Fibroblast of skin of left quadriceps (primary cell): ENCODE measurements around the gene PRPS1L1.

Source experiments
- DNase-seq, 2 experiments: peaks; one replicate each; pipeline ENCODE4 v3.0.0-alpha.2; 2013; ENCODE audit warnings: low read depth in 2 of 2

Gene PRPS1L1

DNA sequence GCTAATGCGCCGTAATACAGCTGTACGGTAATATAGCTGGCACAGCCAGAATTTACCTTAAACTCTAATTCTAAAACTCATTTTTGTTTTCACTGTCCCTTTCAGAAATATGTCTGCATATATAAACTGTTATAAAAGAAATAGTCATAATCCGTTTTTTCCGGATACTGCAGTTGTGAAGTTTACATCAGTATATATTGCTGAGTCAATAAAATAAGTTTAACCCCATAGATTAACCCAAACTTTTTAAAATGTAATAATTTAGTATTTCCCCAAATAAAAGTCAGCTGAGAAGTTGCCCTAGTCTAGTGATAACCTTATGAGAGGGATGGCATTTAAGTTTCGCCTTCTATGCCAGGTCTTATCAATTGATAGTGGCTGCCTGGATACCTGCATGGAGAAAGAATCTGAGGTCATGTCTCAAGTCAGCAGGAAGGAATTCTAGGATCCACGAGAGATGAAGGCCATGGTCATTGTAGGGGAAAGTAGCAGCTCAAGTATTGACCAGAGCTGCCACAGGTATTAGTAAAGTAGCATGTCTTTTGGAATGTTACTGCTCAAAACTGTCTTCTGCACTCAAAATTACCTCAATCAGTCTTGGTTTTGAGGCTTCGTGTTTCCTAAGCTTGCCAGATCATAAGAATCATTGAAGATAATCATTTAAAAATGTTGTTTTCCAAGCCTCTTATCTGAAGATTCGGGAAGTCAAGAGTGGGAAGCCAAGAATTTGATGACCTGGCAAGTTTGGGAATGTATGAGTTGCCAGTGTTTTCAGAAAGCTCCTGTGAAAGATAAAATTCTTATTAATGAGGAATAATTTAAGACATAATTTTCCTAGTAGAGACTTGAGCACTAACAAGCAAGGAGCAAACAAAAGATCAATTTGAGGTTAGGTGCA is 10.8 kb downstream of the PRPS1L1 start:
- DNase-seq = no peak

DNA sequence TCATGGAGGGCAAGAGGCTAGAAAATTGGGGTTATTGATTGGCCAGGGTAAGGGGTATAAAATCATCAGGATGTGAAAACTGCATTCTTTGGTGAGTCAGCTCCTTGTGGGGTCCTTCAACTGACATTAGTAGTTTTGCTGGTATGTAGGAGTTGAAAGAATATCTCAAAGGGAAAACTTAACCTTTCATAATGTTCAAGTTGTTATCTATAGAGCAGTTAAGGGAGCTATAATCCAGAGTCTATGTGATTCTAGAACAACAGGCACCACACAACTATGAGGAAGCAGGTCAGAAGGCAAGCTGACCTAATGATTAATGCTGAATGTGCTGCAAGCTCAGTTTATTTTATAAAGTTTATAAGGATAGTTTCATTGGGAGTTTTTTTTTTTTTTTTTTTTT is 13.7 kb downstream of the PRPS1L1 start:
- DNase-seq = peak in 1 of 2 experiments; percentile 16

DNA sequence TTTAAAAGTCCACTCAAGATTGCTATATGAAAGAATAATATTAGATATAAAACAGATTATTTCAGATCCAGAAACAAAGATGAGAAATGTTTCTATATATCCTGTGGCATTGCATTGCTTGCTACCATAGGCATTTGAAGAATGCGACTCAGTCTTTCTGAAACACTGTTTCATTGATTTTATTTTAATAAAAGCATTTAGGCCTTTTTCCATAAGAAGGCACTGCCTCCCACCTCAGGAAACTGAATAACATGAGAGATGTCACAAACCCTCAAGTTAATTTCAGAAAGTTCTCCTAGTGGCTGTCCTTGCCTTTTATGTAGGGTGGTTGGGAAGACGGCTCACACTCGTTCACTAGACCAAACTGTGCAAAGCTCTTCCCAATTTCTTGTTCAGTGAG is 23.3 kb downstream of the PRPS1L1 start:
- no peak for DNase-seq

DNA sequence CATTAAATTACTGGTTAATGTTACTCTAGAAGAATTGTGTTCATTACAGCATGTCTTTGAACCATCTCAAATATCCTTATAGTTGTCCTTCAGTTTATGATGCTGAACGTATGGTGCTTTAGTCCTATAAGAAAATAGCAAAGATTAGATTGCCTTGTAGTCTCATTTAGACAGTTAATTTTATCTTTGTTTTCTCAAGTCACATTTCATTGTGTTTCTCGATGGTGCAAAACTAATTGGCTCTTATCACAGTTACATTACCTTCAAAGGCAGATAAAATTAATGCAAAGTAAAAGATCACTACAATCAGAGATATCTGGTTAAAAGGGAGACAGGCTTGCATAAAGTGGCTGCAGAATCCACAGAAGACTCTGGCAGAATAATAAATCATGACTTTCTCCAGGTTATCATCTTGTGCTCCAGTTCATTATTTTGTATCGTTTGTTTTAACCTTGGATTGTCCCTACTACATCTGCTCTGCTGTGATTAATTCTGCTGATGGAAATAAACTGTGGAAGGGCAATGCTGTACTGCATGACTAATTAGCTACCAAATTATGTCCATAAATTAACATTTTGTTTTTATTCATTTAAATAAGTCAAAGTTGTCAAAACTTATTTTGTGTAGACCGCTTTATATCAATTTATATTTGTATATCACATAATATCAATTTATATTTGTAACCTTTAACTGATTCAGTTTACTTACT is 24.2 kb downstream of the PRPS1L1 start:
- DNase-seq = no peak

DNA sequence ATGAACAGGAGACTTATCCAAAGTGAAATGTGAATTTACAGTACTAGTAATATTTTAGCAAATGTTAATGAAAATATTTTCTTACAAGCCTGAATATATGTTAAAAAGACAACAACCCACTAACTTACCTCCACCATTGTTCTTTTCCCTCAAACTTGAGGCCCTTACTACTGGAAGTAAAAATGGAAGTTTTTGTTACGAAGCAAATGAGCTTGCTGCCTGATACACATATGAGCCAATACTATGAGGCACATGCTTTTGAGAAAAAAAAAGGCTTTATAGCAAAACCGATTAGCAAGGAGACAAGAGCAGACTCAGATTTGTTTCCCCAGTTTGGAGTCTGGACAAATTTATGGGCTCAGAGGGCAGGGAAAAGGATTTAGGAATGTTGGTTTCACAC is 29.0 kb downstream of the PRPS1L1 start:
- DNase-seq = no peak

DNA sequence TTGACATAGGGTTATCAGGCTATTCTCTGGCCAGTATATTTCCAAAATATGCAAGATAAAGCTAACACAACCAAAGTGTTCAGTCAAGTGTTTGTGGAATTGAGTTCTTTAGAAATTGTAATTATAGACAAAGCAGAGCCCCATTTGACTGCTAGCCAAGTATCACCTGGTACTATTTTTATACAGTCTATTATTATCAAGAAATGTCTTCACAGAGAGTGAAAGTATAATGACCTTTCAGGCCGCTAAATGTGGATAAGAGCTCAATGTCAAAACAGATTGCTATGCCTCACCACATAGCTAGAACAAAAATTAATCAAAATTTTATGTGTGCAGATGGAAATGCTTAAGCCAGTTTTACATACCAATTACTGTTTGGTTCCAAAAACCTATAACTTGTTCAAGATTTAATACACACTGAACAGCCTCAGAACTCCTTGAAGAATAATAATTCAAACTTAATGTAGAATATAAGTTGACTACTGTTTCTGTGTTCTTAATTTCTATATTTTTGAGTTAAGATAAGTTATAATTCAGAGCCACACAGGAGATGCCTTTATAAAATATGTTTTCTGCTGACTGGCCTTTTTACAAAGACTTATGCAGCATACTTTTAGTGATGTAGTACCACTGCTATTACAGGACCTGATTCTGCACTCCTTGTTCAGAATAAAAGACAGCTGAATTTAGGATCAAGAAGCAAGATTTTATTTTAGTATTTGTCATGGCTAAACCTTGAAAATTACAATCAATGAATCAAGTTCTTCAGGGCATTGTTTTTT is 31.0 kb downstream of the PRPS1L1 start:
- DNase-seq = no peak

DNA sequence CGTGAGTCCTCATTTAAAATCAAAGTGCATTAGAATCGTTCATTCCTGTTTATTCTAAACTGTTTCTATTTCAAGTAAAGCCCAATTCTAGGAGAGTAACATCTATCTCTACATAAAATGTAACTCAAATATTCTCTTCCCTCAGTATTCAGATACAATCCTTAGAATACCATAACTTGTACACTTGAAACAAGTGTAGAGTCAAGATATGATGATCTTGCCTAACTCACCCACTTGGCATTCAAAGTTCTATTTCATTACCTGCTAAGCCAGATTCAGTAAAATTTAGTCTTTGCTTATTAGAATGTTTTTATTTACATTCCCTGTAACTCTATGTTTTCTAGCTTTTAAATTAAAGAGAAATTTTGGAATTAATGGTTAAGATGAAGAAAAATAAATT is 31.6 kb downstream of the PRPS1L1 start:
- DNase-seq = no peak

DNA sequence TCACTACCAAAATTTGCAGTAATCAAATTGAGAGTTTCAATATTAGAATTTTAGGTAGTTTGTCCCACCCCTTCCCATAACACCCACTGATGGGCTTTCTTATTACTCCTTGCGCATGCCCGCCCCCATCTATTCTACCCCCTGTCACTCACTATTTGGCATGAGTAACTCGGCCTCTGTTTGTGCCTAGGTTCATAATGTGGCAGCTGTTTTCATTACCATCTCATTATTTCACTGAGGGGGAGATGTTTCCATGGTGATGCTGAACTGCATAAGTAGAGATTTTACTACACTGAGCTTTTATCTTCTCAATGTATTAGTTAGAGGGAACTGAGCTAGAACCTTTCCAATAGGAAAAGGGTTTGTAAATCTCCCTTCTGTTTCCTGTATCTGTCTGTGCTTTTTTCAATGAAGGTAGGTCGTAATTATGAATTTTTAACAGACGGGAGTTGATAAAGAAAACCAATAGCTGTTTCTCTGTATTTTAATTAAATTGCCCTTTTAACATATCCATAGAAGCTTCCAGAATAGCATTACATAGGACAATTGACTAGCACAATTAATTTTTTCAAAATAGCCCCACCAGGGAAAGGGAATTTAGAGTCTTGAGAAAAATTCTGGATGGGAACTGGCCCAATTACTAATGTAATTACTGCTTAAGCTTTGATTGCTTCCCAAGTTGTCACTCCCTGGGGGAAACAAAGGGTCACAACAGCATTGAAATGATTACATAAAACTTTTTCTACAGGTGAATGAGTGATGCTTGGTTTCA is 33.4 kb downstream of the PRPS1L1 start:
- DNase-seq = no peak

DNA sequence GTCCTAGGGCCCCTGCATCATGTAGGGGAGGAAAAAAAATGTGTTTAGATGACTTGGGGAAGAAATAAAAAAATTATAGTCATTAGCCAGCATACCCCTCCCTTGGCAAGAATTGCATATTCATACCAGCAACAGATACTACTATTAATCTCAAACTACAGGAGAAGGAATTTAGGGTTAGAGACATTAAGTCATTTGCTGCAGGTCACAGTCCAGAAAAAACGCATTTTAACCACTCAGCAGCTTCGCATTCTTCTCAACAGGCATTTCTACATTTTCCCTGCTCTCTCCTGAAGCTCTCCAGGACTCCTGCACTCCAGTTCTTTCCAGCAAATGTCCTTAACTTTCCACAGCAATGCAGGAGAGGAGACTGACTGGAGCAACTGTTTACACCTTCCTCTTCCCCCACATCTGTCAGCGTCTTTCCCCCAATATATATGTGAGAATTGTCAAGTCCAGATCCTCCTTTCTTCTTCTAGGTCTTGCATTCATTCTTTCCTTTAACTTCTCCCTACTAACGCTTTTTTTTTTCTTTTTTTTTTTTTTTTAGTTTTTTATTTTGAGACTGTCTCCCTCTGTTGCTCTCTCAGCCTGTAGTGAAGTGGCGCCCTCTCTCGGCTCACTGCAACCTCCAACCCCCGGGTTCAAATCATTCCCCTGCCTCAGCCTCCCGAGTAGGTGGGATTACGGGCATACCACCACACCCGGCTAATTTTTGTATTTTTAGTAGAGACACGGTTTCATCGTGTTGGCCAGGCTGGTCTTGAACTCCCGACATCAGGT is 35.6 kb downstream of the PRPS1L1 start:
- DNase-seq = no peak

DNA sequence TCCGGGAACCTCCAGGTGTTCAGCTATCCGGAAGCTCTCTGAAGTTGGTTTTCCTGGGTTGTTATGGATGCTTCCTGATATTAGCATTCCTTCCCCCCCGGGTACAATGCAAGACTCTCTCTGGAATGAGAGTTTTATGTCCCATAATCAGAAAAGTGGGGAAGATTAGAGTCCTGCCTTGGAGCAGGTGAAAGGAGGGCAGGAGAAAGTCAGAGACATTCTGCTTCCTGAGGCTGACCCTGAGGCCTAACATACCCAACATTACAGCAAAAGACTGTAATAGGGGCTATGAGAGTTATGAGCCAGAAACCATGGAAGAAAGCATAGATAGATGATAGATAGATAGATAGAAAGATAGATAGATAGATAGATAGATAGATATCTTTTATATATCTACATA is 36.9 kb downstream of the PRPS1L1 start:
- DNase-seq = no peak

DNA sequence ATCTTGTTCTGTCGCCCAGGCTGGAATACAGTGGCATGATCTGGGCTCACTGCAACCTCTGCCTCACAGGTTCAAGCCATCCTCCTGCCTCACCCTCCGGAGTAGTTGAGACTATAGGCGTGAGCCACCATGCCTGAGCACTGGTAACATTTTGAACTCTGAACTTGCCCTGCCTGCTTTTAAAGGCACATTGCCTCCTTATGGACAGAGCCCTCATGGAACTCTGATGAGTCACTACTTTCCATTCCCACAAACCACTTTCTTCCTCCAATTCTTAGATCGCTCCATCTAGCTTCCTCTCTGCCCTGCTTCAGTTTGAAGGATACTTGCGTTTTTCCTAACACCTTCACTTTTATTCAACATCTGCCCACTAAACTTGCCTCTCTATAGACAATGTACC is 38.1 kb downstream of the PRPS1L1 start:
- no peak for DNase-seq

DNA sequence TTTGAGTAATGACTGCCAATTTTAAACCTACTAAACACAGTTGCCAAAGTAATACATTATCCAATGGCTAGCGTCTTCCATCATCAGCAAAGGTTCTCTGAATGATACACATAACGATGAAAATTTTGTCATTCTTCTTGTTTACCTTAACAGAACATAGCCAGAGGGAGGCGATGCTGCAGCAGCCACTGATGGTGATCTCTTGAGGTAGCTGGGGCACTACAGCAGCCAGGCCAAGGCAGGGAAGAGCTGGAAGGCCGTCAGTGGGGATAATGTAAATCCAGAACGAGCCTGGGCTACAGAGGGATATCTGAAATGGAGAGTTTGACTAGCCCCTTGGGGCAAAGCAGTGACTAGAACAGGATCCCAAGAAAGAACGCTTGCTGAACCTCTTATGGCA is 38.8 kb downstream of the PRPS1L1 start:
- no peak for DNase-seq

DNA sequence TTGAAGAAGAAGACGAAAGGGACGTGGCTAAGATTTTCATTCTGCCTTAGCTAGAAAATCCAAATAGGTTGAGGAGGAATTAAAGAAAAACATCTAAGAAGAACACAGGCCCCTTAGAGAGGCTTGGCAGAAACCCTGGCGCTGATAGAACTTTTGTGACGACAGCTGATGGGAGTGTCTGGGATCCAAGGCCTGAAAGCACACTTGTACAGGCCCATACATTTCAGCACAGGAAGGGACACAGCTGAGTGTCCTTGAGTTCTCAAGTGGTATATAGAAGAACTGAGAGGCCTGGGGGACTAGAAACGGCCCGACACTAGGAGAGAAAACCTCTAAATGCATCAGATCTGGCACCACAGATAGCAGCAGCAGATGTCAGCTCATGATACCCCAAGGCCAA is 39.5 kb downstream of the PRPS1L1 start:
- no peak for DNase-seq

DNA sequence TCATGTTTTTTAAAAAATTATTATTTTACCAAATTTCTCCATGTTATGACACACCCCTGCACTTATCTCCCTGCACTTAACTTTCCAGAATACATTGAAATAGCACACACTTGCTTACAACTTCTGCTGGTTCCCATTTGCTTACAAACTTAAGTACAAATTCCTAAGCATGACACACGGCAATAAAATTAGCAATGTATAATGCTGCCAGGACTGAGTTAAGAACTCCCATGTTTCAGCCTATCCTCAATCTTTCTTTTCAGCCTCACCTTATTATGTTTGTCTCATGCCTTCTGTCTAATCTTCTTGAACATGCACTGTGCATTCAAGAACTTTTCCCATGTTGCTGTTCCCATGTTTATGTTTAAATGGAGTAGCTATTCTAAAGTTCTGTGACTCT is 40.8 kb downstream of the PRPS1L1 start:
- peak; percentile 55 to 61 for DNase-seq

DNA sequence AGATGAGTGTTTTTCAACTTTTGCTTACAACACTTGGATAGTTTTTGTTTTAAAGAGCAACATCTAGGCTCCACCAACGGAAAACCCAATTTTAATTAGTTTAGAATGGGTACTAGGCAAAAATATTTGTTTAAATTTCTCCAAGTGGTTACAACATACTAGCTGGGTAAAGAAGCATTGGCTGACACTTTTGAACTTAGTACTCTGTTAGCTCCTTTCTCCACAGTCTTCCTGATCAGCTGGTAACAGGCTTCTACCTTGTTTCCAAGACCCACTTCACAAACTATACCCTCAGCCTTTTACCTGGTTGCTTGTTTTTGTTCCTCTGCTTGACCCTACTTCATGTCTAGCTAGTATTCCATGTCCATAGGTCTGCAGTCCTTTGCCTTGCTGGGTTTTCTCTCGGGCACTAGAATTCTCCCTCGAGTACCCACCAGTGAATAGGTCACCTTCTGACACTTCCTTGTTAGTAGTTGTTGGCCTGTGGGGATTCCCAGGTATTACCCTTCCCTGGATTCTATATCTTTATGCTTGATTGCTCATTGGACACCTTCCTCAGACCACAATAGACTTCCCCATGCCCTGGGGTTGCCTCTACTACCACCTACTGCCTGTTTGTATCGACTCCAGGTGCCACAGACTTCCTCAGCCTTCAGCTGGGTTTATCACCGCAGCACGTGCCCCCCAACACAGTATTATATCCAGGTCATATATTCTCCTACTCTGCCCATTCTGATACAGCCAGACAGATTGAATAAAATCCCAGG is 42.0 kb downstream of the PRPS1L1 start:
- DNase-seq = no peak

DNA sequence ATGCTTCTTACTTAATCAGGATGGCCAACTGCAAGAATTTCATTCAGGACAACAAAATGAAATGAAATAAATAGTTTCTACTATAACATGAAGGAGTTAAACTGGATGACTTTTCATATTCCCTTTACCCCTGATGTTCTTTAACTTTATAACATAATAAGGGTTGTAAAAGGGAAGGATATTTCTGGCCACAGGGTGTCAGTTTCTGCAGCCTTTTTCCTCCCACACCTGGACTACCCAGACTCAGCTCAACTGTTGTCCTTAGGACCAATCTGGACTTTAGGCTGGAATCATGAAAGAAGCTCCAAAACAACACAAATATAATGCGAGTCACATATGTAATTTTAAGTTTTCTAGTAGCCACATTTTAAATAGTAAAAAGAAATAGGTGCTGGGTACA is 43.4 kb downstream of the PRPS1L1 start:
- no peak for DNase-seq

DNA sequence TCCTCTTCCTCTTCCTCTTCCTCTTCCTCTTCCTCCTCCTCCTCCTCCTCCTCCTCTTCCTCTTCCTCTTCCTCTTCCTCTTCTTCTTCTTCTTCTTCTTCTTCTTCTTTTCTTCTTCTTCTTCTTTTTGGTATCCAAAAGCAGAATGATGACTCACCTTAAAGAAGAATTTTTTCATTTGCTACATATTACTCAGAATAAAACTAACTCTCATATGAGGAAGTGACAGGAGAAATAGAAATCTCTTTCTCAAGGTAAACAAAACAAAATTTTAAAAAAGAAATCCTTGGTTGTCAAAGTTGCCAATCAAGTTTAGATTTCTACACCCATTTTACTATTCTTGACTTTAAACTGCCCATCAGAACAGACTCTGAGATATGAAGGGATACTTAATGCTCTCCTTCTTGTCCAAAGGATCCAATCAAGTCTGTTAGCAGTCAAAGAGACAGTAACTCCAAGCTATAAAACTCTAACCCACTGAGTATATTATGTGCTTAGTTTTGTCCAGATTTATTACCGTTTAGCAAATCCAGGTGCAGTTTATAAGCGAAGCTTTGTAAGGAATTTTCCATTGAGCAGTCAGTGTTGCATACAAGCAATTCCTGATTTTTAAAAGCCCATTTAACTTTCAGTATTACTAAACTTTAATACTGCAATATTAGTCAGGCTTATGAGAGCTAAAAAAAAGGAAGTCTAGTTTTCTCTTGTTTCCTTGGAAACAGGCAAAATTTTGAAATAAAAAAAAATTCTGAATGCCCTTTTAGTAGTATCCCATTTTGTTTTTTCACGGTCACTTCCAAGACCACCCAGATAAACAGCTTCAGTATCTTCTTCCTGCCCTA is 44.2 kb downstream of the PRPS1L1 start:
- DNase-seq = no peak

DNA sequence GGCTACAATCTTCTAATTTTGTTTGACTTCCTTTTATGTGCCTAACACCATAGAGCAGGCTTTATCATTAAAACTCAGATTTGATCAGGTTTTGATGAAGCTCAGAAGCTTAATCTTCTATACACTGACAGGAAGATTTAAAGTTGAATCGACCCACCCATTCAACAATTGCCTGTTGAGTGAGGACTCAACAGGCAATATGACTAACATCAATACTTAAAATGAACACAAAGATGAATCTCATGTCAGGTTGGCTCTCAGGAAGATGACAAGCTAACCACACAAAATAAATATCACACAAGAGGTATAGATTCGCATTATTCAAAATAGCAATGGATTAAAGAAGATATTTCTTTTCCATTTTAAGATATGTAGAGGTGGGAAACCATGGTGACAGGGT is 50.7 kb downstream of the PRPS1L1 start:
- no peak for DNase-seq
